ENCODE results near the gene BBOX1. TPM values are rescaled to one million over a fixed set of nuclear protein-coding genes. Genes with fewer than 3 reads are reported as not detected.

Gene BBOX1
- total and polyA plus RNA-seq, 9 donors: 0.04 to 2.3 (median 0.52) TPM; not detected in 3

DNA sequence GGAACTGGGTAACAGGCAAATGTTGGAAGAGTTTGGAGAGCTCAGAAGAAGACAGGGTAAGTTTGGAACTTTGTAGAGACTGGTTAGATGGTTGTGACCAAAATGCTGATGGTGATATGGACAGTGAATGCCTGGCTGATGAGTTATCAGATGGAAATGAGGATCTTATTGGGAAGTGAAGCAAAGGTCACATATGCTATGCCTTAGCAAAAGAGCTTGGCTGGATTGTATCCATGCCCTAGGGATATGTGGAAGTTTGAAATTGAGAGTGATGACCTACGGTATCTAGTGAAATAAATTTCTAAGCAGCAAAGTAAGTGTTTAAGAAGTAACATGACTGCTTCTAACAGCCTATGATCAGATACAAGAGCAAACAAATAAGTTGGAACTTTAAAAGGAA is 17.8 kb downstream of the BBOX1 start:
- Histone ChIP-seq H3K9me3 (no peaks in the 10 kb centered on the region), H3K27me3 (no peaks in the 10 kb centered on the region), H3K36me3 (no peaks in the 10 kb centered on the region), H3K4me1 (ENCODE audit: insufficient read depth) (no peaks in the 10 kb centered on the region), H3K4me3 (no peak overlapping the region), H3K27ac (no peak overlapping the region)
- intact Hi-C loops (cut with DNase I): no loop called here
- TF ChIP-seq EP300 (IDR thresholded peaks at IDR 0.05): no peak
- TF ChIP-seq POLR2A (IDR thresholded peaks at IDR 0.05): no peak
- TF ChIP-seq, protein P1, sequence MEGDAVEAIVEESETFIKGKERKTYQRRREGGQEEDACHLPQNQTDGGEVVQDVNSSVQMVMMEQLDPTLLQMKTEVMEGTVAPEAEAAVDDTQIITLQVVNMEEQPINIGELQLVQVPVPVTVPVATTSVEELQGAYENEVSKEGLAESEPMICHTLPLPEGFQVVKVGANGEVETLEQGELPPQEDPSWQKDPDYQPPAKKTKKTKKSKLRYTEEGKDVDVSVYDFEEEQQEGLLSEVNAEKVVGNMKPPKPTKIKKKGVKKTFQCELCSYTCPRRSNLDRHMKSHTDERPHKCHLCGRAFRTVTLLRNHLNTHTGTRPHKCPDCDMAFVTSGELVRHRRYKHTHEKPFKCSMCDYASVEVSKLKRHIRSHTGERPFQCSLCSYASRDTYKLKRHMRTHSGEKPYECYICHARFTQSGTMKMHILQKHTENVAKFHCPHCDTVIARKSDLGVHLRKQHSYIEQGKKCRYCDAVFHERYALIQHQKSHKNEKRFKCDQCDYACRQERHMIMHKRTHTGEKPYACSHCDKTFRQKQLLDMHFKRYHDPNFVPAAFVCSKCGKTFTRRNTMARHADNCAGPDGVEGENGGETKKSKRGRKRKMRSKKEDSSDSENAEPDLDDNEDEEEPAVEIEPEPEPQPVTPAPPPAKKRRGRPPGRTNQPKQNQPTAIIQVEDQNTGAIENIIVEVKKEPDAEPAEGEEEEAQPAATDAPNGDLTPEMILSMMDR (IDR thresholded peaks at IDR 0.05): no peak
- no peak for DNase-seq
- 94 to 96% (median 95%) methylated on average over 1 of the region's 1 CpG for WGBS, 3 donors

DNA sequence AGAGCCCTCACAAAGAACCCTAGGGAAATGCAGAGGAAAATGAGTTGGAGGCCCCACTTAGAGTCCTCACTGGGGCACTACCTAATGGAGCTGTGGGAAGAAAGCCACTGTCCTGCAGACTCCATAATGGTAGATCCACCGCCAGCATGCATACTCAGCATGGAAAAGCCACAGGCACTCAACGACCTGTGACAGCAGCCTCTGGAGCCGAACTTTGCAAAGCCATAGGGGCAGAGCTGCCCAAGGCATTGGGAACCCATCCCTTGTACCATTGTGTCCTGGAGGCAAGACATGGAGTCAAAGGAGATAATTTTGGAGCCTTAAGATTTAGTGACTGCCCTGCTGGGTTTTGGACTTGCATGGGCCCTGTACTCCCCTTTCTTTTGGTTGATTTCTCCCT is 18.8 kb downstream of the BBOX1 start:
- no peak overlapping the region for H3K4me3 ChIP-seq
- no peaks in the 10 kb centered on the region for H3K9me3 ChIP-seq
- H3K27ac ChIP-seq: no peak overlapping the region
- no peaks in the 10 kb centered on the region for H3K4me1 ChIP-seq (ENCODE audit: insufficient read depth)
- no peak for DNase-seq
- no peaks in the 10 kb centered on the region for H3K36me3 ChIP-seq
- no peaks in the 10 kb centered on the region for H3K27me3 ChIP-seq
- 44 to 62% (median 54%) methylated on average over 3 of the region's 3 CpGs for WGBS, 3 donors
- TF ChIP-seq, protein P1 (IDR thresholded peaks at IDR 0.05): no peak
- TF ChIP-seq EP300 (IDR thresholded peaks at IDR 0.05) (no peak), POLR2A (IDR thresholded peaks at IDR 0.05) (no peak)
- intact Hi-C loops (cut with DNase I): no loop called here

DNA sequence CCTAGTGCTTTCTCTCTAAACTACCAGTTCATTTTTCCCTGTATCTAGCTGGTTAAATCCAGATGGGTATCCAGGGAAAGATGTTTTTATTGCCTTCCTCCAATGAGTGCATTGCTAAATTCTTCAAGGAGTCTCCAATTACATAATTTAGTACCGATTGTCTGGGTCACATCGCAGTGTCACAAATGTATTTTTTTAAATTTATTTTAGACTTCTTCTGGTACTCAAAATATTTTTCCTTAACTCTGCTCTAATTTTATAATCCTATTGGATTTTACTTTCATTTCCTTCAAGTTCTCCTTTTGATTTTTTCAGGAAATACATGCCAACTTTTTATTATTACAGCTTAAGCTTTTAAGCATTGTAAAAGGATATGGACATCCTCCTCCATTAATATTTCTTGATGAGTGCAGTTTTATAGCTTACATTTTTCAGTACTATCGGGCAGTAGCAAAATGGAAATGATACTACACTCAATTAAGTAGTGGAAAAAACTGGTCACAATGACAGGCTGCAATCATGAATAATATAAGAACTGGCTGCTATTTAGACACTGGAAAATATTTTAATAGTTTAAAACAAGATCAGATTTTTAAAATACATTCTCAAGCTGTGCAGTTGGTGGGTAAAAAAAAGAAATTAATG is 20.3 kb downstream of the BBOX1 start:
- H3K36me3 ChIP-seq: no peaks in the 10 kb centered on the region
- H3K9me3 ChIP-seq: no peaks in the 10 kb centered on the region
- H3K4me3 ChIP-seq: no peak overlapping the region
- DNase-seq: no peak
- TF ChIP-seq, protein P1 (IDR thresholded peaks at IDR 0.05): no peak
- TF ChIP-seq POLR2A (IDR thresholded peaks at IDR 0.05): no peak
- TF ChIP-seq EP300 (IDR thresholded peaks at IDR 0.05): no peak
- intact Hi-C loops (cut with DNase I): no loop called here
- H3K27me3 ChIP-seq: no peaks in the 10 kb centered on the region
- no peak overlapping the region for H3K27ac ChIP-seq
- H3K4me1 ChIP-seq (ENCODE audit: insufficient read depth): no peaks in the 10 kb centered on the region
- WGBS, 3 donors: 12 to 19% (median 14%) methylated on average over 3 of the region's 3 CpGs

DNA sequence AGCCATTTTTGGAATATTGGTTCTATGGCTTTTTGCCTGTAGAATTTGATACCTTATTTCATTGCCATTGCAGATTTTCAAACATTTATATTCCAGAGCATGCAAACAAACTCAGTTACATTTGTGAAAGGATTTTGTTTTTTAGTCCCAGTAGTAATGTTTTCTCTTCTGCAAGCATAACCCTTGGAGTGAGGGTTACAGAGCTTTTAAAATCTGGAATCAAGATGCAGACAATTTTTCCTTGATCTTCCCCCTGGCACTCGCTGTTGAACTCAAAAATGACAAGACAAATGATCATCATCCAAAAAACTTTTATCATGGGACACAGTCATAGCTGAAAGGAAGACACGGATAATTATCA is 20.8 kb downstream of the BBOX1 start:
- H3K9me3 ChIP-seq: no peaks in the 10 kb centered on the region
- no peak overlapping the region for H3K27ac ChIP-seq
- no peak overlapping the region for H3K4me3 ChIP-seq
- TF ChIP-seq EP300 (IDR thresholded peaks at IDR 0.05) (no peak), POLR2A (IDR thresholded peaks at IDR 0.05) (no peak)
- TF ChIP-seq, protein P1 (IDR thresholded peaks at IDR 0.05): no peak
- H3K27me3 ChIP-seq: no peaks in the 10 kb centered on the region
- no peak for DNase-seq
- no peaks in the 10 kb centered on the region for H3K36me3 ChIP-seq
- no peaks in the 10 kb centered on the region for H3K4me1 ChIP-seq (ENCODE audit: insufficient read depth)
- intact Hi-C loops (cut with DNase I): no loop called here
- 35 to 51% (median 39%) methylated on average over 2 of the region's 2 CpGs for WGBS, 3 donors
